Fibroblast of lung (primary cell): ENCODE measurements around the gene CCL13.

Experiments used
- CTCF ChIP-seq, 2 donors: IDR thresholded peaks in 1 of 2; conservative IDR thresholded peaks in 1 of 2; 1 replicate in 1 of 2; 2 replicates in 1 of 2; pipeline ENCODE4 v1.5.1; 2011 to 2012; ENCODE audit warnings: low read length in 2 of 2, control low read depth in 1 of 2, inconsistent platforms in 1 of 2, low read depth in 1 of 2, mild to moderate bottlenecking in 1 of 2
- EZH2 ChIP-seq: IDR thresholded peaks from 2 replicates; pipeline ENCODE4 v1.5.1; 2012; ENCODE audit warnings: low read length, control low read depth, mild to moderate bottlenecking; ENCODE audit errors: missing control alignments

GRCh38 chr17:34371405-34372100 lies 15.3 kb downstream of the CCL13 start:
- TF ChIP-seq CTCF (conservative IDR thresholded peaks at IDR 0.05 in 1 of 2, IDR thresholded peaks at IDR 0.05 in 1 of 2; ENCODE audit: low read depth in 1 of 2, low read length in 2 of 2) = no peak
- TF ChIP-seq EZH2 = no peak
